ENCODE measurements around the gene ZFP36L1. TPM values are rescaled to one million over a fixed set of nuclear protein-coding genes. Genes with fewer than 3 reads are reported as not detected.

Gene ZFP36L1
- total RNA-seq, 1 experiment from 2014 or later = 304 TPM

GRCh38 chr14:68807148-68807600 is 14.3 kb upstream of the ZFP36L1 start:
- Histone ChIP-seq H3K79me2 (ENCODE audit: insufficient read depth, low read length) (no peaks in the 10 kb centered on the region), H3K27me3 (ENCODE audit: insufficient read depth, low read length) (no peaks in the 10 kb centered on the region), H3K27ac (ENCODE audit: low read depth, low read length) (peak overlapping the region; percentile 6), H3K4me3 (replicated peaks in 1 of 2; ENCODE audit: low read depth in 1 of 2, low read length in 2 of 2) (no peak overlapping the region), H3K36me3 (ENCODE audit: control insufficient read depth in 1 of 2, insufficient read depth in 2 of 2, low read length in 2 of 2) (no peaks in the 10 kb centered on the region), H2AFZ (ENCODE audit: low read depth, low read length, poor library complexity, severe bottlenecking) (no peak overlapping the region), H3K4me1 (ENCODE audit: control insufficient read depth in 1 of 2, insufficient read depth in 2 of 2, low read length in 2 of 2) (peaks cover 15 to 24% of the 10 kb centered on the region in 2 experiments; a peak in 2 of 4 replicates), H3K9ac (ENCODE audit: low read length) (no peak overlapping the region), H3K9me3 (ENCODE audit: control insufficient read depth in 1 of 2, insufficient read depth in 1 of 2, low read depth in 1 of 2, low read length in 2 of 2) (no peaks in the 10 kb centered on the region), H4K20me1 (ENCODE audit: insufficient read depth) (no peaks in the 10 kb centered on the region), H3K4me2 (ENCODE audit: low read length) (no peak overlapping the region), H3K9me2 (ENCODE audit: insufficient read depth) (no peaks in the 10 kb centered on the region)
- intact Hi-C loops (cut with micrococcal nuclease) = no loop called here
- ATAC-seq = no peak
- TF ChIP-seq FOSL1 (IDR thresholded peaks at IDR 0.05; ENCODE audit: low read depth) (no peak), JUND (IDR thresholded peaks at IDR 0.05) (no peak), EGR1 (IDR thresholded peaks at IDR 0.05; ENCODE audit: low read depth) (0 out of 2 replicates have a peak, but pooled peaks have one; percentile 19)
- ChIA-PET CTCF (no interaction called here), RAD21 (ENCODE audit: low non-redundant PET in 1 of 2, low total read pairs in 2 of 2, uncharacterized antibody in 2 of 2, unreplicated experiment in 2 of 2) (no interaction called here), POLR2A (interaction anchor here (0.9 to 2.6 kb wide), 4 partner anchors 11 to 18 kb away, joined by 3 to 7 read pairs (median 3); partner anchors contain the start of gene ZFP36L1)
- DNase-seq (ENCODE audit: low read depth, low spot score) = no peak
- no TSS peak for BruUV-seq (replicated peaks)

DNA sequence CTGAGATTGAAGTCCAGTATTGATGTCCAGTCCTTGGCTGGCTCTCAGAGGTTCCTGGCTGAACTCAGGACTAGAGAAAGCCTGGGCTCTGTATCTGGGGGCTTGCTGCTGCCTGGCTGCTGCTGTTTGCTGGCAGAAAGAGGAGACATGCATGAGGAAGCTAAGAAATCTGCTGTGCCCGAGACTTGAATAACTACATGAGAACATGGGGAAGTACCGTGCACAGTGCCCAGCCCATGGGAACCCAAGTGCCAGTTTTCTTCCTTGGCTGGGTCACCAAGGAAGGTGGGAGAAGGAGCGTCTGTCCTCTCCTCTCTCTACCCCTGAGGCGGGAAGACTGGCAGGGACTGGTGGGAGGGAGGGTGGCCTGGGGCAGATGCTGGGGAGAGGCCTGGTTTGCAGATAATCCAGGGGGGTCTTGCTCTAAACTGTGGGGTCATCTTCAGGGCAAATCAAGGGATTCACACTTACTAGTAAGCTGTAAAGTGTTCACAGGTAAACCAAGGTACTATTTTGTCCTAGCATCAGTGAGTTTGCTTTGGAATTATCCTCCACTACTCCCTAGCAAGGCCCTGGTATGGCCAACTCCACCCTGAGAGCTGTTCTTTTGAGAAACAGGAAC is 13.8 kb upstream of the ZFP36L1 start:
- Histone ChIP-seq H2AFZ (ENCODE audit: low read depth, low read length, poor library complexity, severe bottlenecking) (no peak overlapping the region), H3K4me2 (ENCODE audit: low read length) (no peak overlapping the region), H3K9me3 (ENCODE audit: control insufficient read depth in 1 of 2, insufficient read depth in 1 of 2, low read depth in 1 of 2, low read length in 2 of 2) (peaks cover 0 to 4% of the 10 kb centered on the region in 2 experiments; a peak in 1 of 4 replicates), H4K20me1 (ENCODE audit: insufficient read depth) (no peaks in the 10 kb centered on the region), H3K9ac (ENCODE audit: low read length) (no peak overlapping the region), H3K4me1 (ENCODE audit: control insufficient read depth in 1 of 2, insufficient read depth in 2 of 2, low read length in 2 of 2) (peaks cover 15 to 24% of the 10 kb centered on the region in 2 experiments; a peak in 2 of 4 replicates), H3K27ac (ENCODE audit: low read depth, low read length) (peak overlapping the region; percentile 6), H3K27me3 (ENCODE audit: insufficient read depth, low read length) (no peaks in the 10 kb centered on the region), H3K9me2 (ENCODE audit: insufficient read depth) (no peaks in the 10 kb centered on the region), H3K4me3 (replicated peaks in 1 of 2; ENCODE audit: low read depth in 1 of 2, low read length in 2 of 2) (no peak overlapping the region), H3K79me2 (ENCODE audit: insufficient read depth, low read length) (no peaks in the 10 kb centered on the region), H3K36me3 (ENCODE audit: control insufficient read depth in 1 of 2, insufficient read depth in 2 of 2, low read length in 2 of 2) (no peaks in the 10 kb centered on the region)
- intact Hi-C loops (cut with micrococcal nuclease) = no loop called here
- BruUV-seq (replicated peaks) = no TSS peak
- ChIA-PET CTCF (no interaction called here), POLR2A (interaction anchor here (0.9 to 2.6 kb wide), 4 partner anchors 10 to 18 kb away, joined by 3 to 7 read pairs (median 3); partner anchors contain the start of gene ZFP36L1), RAD21 (ENCODE audit: low non-redundant PET in 1 of 2, low total read pairs in 2 of 2, uncharacterized antibody in 2 of 2, unreplicated experiment in 2 of 2) (no interaction called here)
- DNase-seq (ENCODE audit: low read depth, low spot score) (no peak), ATAC-seq (no peak)
- no peak for TF ChIP-seq POLR2AphosphoS5 (IDR thresholded peaks at IDR 0.05; ENCODE audit: low read depth, low read length)
- no peak for TF ChIP-seq MAX (IDR thresholded peaks at IDR 0.05)
- no peak for TF ChIP-seq SP1 (IDR thresholded peaks at IDR 0.05; ENCODE audit: low read depth)
- no peak for TF ChIP-seq REST (IDR thresholded peaks at IDR 0.05; ENCODE audit: low read depth)
- no peak for TF ChIP-seq JUND (IDR thresholded peaks at IDR 0.05)
- TF ChIP-seq ZNF274 (IDR thresholded peaks at IDR 0.05; ENCODE audit: low read depth, low read length) = no peak
- no peak for TF ChIP-seq ZBTB33 (IDR thresholded peaks at IDR 0.05; ENCODE audit: extremely low read depth, insufficient replicate concordance, low read length)
- no peak for TF ChIP-seq YY1 (IDR thresholded peaks at IDR 0.05; ENCODE audit: extremely low read depth, insufficient replicate concordance, low read depth, low read length)
- no peak for TF ChIP-seq RAD21 (IDR thresholded peaks at IDR 0.05; ENCODE audit: low read depth)
- TF ChIP-seq EGR1 (IDR thresholded peaks at IDR 0.05; ENCODE audit: low read depth) = no peak
- no peak for TF ChIP-seq TCF7L2 (IDR thresholded peaks at IDR 0.05; ENCODE audit: borderline replicate concordance, extremely low read depth, insufficient read depth, insufficient read length)
- TF ChIP-seq ZFX (IDR thresholded peaks at IDR 0.05) = no peak
- TF ChIP-seq SIN3A (IDR thresholded peaks at IDR 0.05; ENCODE audit: low read depth) = no peak
